HepG2 (cell line): ENCODE data around the gene RAB3A. TPM values are rescaled to one million over a fixed set of nuclear protein-coding genes. Genes with fewer than 3 reads are reported as not detected.

ENCODE experiments used
- EEA1 ChIP-seq: sonication (generic); formaldehyde crosslinking; IDR thresholded peaks from 2 replicates; pipeline ENCODE4 v1.5.1; 2020; ENCODE audit warnings: mild to moderate bottlenecking, missing genetic modification reagents, borderline replicate concordance
- FOXA1 ChIP-seq, 2 experiments: fragments of 450-650 bp in 1 of 2; sonication (generic) in 1 of 2; formaldehyde crosslinking in 1 of 2; IDR thresholded peaks; 2 replicates each; pipeline versions ENCODE4 v1.4.0 to v1.6.1; 2016 to 2020; ENCODE audit warnings: missing genetic modification reagents in 1 of 2
- GLI4 ChIP-seq: sonication (generic); formaldehyde crosslinking; IDR thresholded peaks from 2 replicates; pipeline ENCODE4 v1.5.1; 2020; ENCODE audit warnings: missing genetic modification reagents, mild to moderate bottlenecking, moderate library complexity, borderline replicate concordance
- KLF6 ChIP-seq: IDR thresholded peaks from 2 replicates; pipeline ENCODE4 v1.8.0; 2016; ENCODE audit warnings: missing biosample characterization, missing genetic modification reagents
- MTA1 ChIP-seq: sonication (generic); formaldehyde crosslinking; IDR thresholded peaks from 2 replicates; pipeline ENCODE4 v1.4.0; 2020; ENCODE audit warnings: missing genetic modification reagents, mild to moderate bottlenecking, borderline replicate concordance
- NR2F6 ChIP-seq, 2 experiments: IDR thresholded peaks; 2 replicates each; pipeline ENCODE4 v1.6.1; 2016; ENCODE audit warnings: antibody characterized with exemption in 1 of 2, mild to moderate bottlenecking in 1 of 2
- RBM22 ChIP-seq: fragments of 200-400 bp; formaldehyde crosslinking; optimal IDR thresholded peaks from 2 replicates; pipeline ENCODE3; 2017; ENCODE audit warnings: mild to moderate bottlenecking, low read length, moderate library complexity
- TEAD3 ChIP-seq: optimal IDR thresholded peaks from 2 replicates; pipeline ENCODE3; 2016; ENCODE audit warnings: borderline replicate concordance
- ZFY ChIP-seq: sonication (generic); formaldehyde crosslinking; IDR thresholded peaks from 2 replicates; pipeline ENCODE4 v1.4.0; 2020; ENCODE audit warnings: missing genetic modification reagents
- ZMYM2 ChIP-seq: sonication (generic); formaldehyde crosslinking; IDR thresholded peaks from 2 replicates; pipeline ENCODE4 v1.8.0; 2022; ENCODE audit warnings: mild to moderate bottlenecking, missing genetic modification reagents
- ZNF160 ChIP-seq: sonication (generic); formaldehyde crosslinking; IDR thresholded peaks from 2 replicates; pipeline ENCODE4 v1.8.0; 2022; ENCODE audit warnings: mild to moderate bottlenecking, inconsistent platforms, missing genetic modification reagents
- ZNF260 ChIP-seq: sonication (generic); formaldehyde crosslinking; IDR thresholded peaks from 2 replicates; pipeline ENCODE4 v1.4.0; 2020; ENCODE audit warnings: missing genetic modification reagents, low read depth, mild to moderate bottlenecking, borderline replicate concordance
- ZNF331 ChIP-seq: sonication (generic); formaldehyde crosslinking; IDR thresholded peaks from 2 replicates; pipeline ENCODE4 v1.4.0; 2020; ENCODE audit warnings: missing genetic modification reagents
- ZNF337 ChIP-seq: sonication (generic); formaldehyde crosslinking; IDR thresholded peaks from 2 replicates; pipeline ENCODE4 v1.5.1; 2020; ENCODE audit warnings: missing genetic modification reagents, low read depth, mild to moderate bottlenecking, borderline replicate concordance
- ZNF883 ChIP-seq: sonication (generic); formaldehyde crosslinking; IDR thresholded peaks from 2 replicates; pipeline ENCODE4 v1.5.1; 2020; ENCODE audit warnings: mild to moderate bottlenecking, missing genetic modification reagents; ENCODE audit errors: not compliant biosample characterization
- ZSCAN9 ChIP-seq: IDR thresholded peaks from 2 replicates; pipeline ENCODE4 v1.6.1; 2016; ENCODE audit warnings: borderline replicate concordance
- polyA plus RNA-seq, 8 experiments: library from polyadenylated mRNA; depleted of rRNA in 3 of 8; stranded (reverse) in 7 of 8; unstranded in 1 of 8; fragments of >200 nt; fragmentation: Illumina TruSeq in 4 of 8; extraction: Trizol in 4 of 8; gene quantifications; 2 replicates each; pipeline versions ENCODE4 v1.2.1 to v1.2.3, GENCODE V29; 2011 to 2016; ENCODE audit warnings: low read depth in 4 of 8, missing spikeins in 1 of 8, mixed read lengths in 1 of 8; ENCODE audit not compliant: insufficient read depth in 1 of 8
- total RNA-seq, 5 experiments: library from RNA; depleted of rRNA; stranded (reverse); fragments of >200 nt; fragmentation: Illumina TruSeq; extraction: Trizol; gene quantifications; 2 replicates each; pipeline ENCODE4 v1.2.3, GENCODE V29; 2016; ENCODE audit warnings: low read depth in 1 of 5
- TF ChIP-seq, protein P1 (sequence below): sonication (generic); formaldehyde crosslinking; IDR thresholded peaks from 2 replicates; pipeline ENCODE4 v1.5.1; 2020; ENCODE audit warnings: mild to moderate bottlenecking, missing genetic modification reagents
- TF ChIP-seq, protein P2 (sequence below): sonication (generic); formaldehyde crosslinking; IDR thresholded peaks from 2 replicates; pipeline ENCODE4 v1.5.0; 2020; ENCODE audit warnings: mild to moderate bottlenecking, missing genetic modification reagents, borderline replicate concordance
- TF ChIP-seq, protein P3 (sequence below): sonication (generic); formaldehyde crosslinking; IDR thresholded peaks from 2 replicates; pipeline ENCODE4 v1.4.0; 2020; ENCODE audit warnings: mild to moderate bottlenecking, missing genetic modification reagents
- TF ChIP-seq, protein P4 (sequence below): sonication (generic); formaldehyde crosslinking; IDR thresholded peaks from 2 replicates; pipeline ENCODE4 v1.4.0; 2020; ENCODE audit warnings: mild to moderate bottlenecking, low read depth, missing genetic modification reagents

RAB3A gene
- total and polyA plus RNA-seq, 2 of the 13 experiments (the other 11 are each of a cell fraction or from before 2014, with no cell fraction given) = 0.58 to 0.98 TPM

DNA sequence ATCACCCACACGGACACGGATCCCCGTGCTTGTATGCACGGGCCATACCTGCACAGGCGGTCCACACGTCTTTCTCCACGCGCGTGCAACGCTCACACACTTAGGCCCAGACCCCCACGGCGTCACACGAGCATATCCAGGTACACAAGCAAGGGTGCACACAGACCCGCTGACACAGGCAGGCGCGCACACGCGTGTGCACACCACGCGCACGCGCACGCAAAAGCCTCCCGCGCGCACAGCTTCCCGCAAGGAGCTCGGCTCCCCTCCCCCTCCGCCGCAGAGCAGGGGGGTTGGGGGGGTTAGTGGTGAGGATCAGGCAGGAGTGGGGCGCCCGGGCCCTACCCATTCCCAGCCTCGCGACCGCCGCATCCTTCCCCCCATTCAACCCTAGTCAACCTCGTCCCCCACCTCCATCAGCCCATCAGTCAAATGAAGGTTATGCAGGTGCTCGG lies 407 bp downstream of the RAB3A start (continued):
- TF ChIP-seq, protein P1, sequence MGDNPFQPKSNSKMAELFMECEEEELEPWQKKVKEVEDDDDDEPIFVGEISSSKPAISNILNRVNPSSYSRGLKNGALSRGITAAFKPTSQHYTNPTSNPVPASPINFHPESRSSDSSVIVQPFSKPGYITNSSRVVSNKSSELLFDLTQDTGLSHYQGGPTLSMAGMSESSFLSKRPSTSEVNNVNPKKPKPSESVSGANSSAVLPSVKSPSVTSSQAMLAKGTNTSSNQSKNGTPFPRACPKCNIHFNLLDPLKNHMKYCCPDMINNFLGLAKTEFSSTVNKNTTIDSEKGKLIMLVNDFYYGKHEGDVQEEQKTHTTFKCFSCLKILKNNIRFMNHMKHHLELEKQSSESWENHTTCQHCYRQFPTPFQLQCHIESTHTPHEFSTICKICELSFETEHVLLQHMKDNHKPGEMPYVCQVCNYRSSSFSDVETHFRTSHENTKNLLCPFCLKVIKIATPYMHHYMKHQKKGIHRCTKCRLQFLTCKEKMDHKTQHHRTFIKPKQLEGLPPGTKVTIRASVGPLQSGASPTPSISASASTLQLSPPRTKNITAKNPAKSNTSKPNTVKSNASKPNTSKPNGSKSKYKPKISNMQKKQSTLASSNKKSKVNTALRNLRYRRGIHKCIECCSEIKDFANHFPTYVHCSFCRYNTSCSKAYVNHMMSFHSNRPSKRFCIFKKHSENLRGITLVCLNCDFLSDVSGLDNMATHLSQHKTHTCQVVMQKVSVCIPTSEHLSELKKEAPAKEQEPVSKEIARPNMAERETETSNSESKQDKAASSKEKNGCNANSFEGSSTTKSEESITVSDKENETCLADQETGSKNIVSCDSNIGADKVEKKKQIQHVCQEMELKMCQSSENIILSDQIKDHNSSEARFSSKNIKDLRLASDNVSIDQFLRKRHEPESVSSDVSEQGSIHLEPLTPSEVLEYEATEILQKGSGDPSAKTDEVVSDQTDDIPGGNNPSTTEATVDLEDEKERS (CRISPR knock-in tag) = 0 out of 2 replicates have a peak, but pooled peaks have one; percentile 49
- TF ChIP-seq FOXA1 (IDR thresholded peaks at IDR 0.05) (no peak), FOXA1 (CRISPR knock-in tag; IDR thresholded peaks at IDR 0.05) (0 out of 2 replicates have a peak, but pooled peaks have one; percentile 4), TEAD3 (CRISPR knock-in tag) (peak; percentile 13), ZNF160 (0 out of 2 replicates have a peak, but pooled peaks have one; percentile 5), NR2F6 (IDR thresholded peaks at IDR 0.05) (no peak), NR2F6 (CRISPR knock-in tag; IDR thresholded peaks at IDR 0.05) (no peak), EEA1 (CRISPR knock-in tag) (no peak), MTA1 (CRISPR knock-in tag) (peak; percentile 57; the same call in 1 of the 2 replicates), ZNF883 (CRISPR knock-in tag) (peak; percentile 28), ZMYM2 (CRISPR knock-in tag) (peak; percentile 45; the same call in 1 of the 2 replicates), ZSCAN9 (no peak), ZNF331 (no peak), GLI4 (CRISPR knock-in tag) (no peak), RBM22 (no peak), ZNF260 (CRISPR knock-in tag) (no peak), ZNF337 (CRISPR knock-in tag) (0 out of 2 replicates have a peak, but pooled peaks have one; percentile 1), ZFY (CRISPR knock-in tag) (0 out of 2 replicates have a peak, but pooled peaks have one; percentile 12), KLF6 (CRISPR knock-in tag) (no peak)
- TF ChIP-seq, protein P2, sequence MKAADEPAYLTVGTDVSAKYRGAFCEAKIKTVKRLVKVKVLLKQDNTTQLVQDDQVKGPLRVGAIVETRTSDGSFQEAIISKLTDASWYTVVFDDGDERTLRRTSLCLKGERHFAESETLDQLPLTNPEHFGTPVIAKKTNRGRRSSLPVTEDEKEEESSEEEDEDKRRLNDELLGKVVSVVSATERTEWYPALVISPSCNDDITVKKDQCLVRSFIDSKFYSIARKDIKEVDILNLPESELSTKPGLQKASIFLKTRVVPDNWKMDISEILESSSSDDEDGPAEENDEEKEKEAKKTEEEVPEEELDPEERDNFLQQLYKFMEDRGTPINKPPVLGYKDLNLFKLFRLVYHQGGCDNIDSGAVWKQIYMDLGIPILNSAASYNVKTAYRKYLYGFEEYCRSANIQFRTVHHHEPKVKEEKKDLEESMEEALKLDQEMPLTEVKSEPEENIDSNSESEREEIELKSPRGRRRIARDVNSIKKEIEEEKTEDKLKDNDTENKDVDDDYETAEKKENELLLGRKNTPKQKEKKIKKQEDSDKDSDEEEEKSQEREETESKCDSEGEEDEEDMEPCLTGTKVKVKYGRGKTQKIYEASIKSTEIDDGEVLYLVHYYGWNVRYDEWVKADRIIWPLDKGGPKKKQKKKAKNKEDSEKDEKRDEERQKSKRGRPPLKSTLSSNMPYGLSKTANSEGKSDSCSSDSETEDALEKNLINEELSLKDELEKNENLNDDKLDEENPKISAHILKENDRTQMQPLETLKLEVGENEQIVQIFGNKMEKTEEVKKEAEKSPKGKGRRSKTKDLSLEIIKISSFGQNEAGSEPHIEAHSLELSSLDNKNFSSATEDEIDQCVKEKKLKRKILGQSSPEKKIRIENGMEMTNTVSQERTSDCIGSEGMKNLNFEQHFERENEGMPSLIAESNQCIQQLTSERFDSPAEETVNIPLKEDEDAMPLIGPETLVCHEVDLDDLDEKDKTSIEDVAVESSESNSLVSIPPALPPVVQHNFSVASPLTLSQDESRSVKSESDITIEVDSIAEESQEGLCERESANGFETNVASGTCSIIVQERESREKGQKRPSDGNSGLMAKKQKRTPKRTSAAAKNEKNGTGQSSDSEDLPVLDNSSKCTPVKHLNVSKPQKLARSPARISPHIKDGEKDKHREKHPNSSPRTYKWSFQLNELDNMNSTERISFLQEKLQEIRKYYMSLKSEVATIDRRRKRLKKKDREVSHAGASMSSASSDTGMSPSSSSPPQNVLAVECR (CRISPR knock-in tag) = peak; percentile 16; the same call in 1 of the 2 replicates
- TF ChIP-seq, protein P3, sequence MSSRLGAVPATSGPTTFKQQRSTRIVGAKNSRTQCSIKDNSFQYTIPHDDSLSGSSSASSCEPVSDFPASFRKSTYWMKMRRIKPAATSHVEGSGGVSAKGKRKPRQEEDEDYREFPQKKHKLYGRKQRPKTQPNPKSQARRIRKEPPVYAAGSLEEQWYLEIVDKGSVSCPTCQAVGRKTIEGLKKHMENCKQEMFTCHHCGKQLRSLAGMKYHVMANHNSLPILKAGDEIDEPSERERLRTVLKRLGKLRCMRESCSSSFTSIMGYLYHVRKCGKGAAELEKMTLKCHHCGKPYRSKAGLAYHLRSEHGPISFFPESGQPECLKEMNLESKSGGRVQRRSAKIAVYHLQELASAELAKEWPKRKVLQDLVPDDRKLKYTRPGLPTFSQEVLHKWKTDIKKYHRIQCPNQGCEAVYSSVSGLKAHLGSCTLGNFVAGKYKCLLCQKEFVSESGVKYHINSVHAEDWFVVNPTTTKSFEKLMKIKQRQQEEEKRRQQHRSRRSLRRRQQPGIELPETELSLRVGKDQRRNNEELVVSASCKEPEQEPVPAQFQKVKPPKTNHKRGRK (CRISPR knock-in tag) = 0 out of 2 replicates have a peak, but pooled peaks have one; percentile 66
- TF ChIP-seq, protein P4, sequence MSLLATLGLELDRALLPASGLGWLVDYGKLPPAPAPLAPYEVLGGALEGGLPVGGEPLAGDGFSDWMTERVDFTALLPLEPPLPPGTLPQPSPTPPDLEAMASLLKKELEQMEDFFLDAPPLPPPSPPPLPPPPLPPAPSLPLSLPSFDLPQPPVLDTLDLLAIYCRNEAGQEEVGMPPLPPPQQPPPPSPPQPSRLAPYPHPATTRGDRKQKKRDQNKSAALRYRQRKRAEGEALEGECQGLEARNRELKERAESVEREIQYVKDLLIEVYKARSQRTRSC (CRISPR knock-in tag) = no peak
